ENCODE results near the gene STAT4.

The STAT4 gene

DNA sequence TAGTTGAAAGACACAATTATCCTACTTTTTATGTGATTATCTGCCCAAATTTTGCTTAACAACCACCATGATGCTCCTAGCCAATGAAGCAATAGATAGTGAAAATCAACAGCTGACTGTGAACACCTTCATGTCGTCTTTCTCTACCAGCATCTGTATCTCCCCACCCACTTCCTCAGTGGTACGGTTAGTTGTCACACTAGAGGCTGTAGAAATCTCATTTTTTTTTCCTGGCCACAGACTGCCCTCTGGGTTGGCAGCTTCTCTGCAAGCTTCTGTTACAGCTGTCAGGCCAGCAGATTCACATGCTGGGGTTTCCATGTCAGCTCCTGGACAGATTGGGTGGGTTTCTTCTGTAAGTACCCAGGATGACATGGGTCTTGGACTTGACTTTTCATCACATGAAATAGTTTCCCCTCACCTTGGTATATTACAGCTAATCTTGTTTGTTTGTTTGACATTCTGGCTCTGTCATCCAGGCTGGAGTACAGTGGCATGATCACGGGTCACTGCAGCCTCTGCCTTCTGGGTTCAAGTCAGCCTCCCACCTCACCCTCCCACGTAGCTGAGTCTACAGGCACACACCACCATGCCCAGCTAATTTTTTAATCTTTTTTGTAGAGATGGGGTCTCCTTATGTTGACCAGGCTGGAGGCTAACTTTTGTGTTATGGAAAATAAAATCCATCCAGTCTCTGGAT is 24.3 kb downstream of the STAT4 start:
- DNase-seq (ENCODE audit: low read depth): no peak
- TF ChIP-seq, protein P1, sequence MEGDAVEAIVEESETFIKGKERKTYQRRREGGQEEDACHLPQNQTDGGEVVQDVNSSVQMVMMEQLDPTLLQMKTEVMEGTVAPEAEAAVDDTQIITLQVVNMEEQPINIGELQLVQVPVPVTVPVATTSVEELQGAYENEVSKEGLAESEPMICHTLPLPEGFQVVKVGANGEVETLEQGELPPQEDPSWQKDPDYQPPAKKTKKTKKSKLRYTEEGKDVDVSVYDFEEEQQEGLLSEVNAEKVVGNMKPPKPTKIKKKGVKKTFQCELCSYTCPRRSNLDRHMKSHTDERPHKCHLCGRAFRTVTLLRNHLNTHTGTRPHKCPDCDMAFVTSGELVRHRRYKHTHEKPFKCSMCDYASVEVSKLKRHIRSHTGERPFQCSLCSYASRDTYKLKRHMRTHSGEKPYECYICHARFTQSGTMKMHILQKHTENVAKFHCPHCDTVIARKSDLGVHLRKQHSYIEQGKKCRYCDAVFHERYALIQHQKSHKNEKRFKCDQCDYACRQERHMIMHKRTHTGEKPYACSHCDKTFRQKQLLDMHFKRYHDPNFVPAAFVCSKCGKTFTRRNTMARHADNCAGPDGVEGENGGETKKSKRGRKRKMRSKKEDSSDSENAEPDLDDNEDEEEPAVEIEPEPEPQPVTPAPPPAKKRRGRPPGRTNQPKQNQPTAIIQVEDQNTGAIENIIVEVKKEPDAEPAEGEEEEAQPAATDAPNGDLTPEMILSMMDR (conservative IDR thresholded peaks at IDR 0.05; ENCODE audit: low read depth, low read length): no peak
- no peak overlapping the region for H3K4me3 ChIP-seq (ENCODE audit: low read length)

GRCh38 chr2:191125646-191126045 is 25.1 kb downstream of the STAT4 start:
- H3K4me3 ChIP-seq (ENCODE audit: low read length): no peak overlapping the region
- DNase-seq (ENCODE audit: low read depth): no peak
- TF ChIP-seq, protein P1 (conservative IDR thresholded peaks at IDR 0.05; ENCODE audit: low read depth, low read length): no peak

- TF ChIP-seq, protein P1 (conservative IDR thresholded peaks at IDR 0.05; ENCODE audit: low read depth, low read length): no peak
- DNase-seq (ENCODE audit: low read depth): no peak
- H3K4me3 ChIP-seq (ENCODE audit: low read length): no peak overlapping the region
These were observed 28.0 kb downstream of the STAT4 start for GRCh38 chr2:191122638-191123294.

GRCh38 chr2:191117341-191117740 is 33.5 kb downstream of the STAT4 start:
- DNase-seq (ENCODE audit: low read depth): no peak
- TF ChIP-seq, protein P1 (conservative IDR thresholded peaks at IDR 0.05; ENCODE audit: low read depth, low read length): no peak
- no peak overlapping the region for H3K4me3 ChIP-seq (ENCODE audit: low read length)

- TF ChIP-seq, protein P1 (conservative IDR thresholded peaks at IDR 0.05; ENCODE audit: low read depth, low read length): no peak
- no peak overlapping the region for H3K4me3 ChIP-seq (ENCODE audit: low read length)
- DNase-seq (ENCODE audit: low read depth): no peak
These were observed 35.0 kb downstream of the STAT4 start for GRCh38 chr2:191115804-191116203.

GRCh38 chr2:191115391-191115790 is 35.4 kb downstream of the STAT4 start:
- TF ChIP-seq, protein P1 (conservative IDR thresholded peaks at IDR 0.05; ENCODE audit: low read depth, low read length): no peak
- H3K4me3 ChIP-seq (ENCODE audit: low read length): no peak overlapping the region
- DNase-seq (ENCODE audit: low read depth): no peak

GRCh38 chr2:191114403-191114886 is 36.3 kb downstream of the STAT4 start:
- H3K4me3 ChIP-seq (ENCODE audit: low read length): no peak overlapping the region
- TF ChIP-seq, protein P1 (conservative IDR thresholded peaks at IDR 0.05; ENCODE audit: low read depth, low read length): no peak
- DNase-seq (ENCODE audit: low read depth): no peak
